ENCODE measurements around the gene RBMS1. TPM values are rescaled to one million over a fixed set of nuclear protein-coding genes. Genes with fewer than 3 reads are reported as not detected.
A peak's percentile ranks its signal among the peaks of the same experiment; 100 is the strongest.

Gene RBMS1
- total and polyA plus RNA-seq, 2 experiments from 2014 or later: 55.5 to 94.8 TPM

DNA sequence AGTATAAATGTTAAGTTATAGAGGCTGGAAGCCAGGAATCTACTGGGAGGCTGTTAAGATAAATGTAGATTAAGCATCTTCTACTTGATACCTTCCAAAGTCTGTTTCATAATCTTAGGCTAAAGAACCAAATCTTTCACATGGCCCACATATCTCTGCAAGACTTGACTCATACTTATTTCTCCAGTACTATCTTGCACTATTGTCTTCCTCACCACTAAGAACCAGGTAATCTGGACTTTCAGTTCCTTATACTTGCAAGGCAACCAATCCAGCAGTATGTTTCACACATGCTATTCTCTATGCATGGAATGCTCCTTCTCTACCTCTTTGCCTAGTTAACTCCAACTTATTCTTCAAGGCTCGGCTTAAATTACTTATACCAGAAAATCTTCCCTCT is 62.2 kb downstream of the RBMS1 start:
- H3K36me3 ChIP-seq (ENCODE audit: insufficient read depth): 0 out of 2 replicates have a peak, but pooled peaks cover 5% of the 10 kb centered on the region
- DNase-seq (ENCODE audit: low spot score) (no peak), ATAC-seq (no peak)
- H3K4me3 ChIP-seq: no peak overlapping the region
- no peak overlapping the region for H3K4me2 ChIP-seq
- Mint-ChIP-seq H3K9me3 (peaks cover 11% of the 10 kb centered on the region), H3K4me3 (no peak overlapping the region), H3K27me3 (ENCODE audit: insufficient read depth, low read depth, poor library complexity) (peaks cover 4% of the 10 kb centered on the region), H3K4me1 (peaks cover 10% of the 10 kb centered on the region; the same call in 2 of the 3 replicates), H3K27ac (no peak overlapping the region), H3K36me3 (ENCODE audit: low read depth) (peaks cover 24% of the 10 kb centered on the region)
- H3F3A ChIP-seq (replicated peaks; ENCODE audit: low read depth): no peaks in the 10 kb centered on the region
- no peaks in the 10 kb centered on the region for H3K9me2 ChIP-seq (ENCODE audit: insufficient read depth)
- H2AFZ ChIP-seq: no peak overlapping the region
- no peaks in the 10 kb centered on the region for H3K27me3 ChIP-seq (ENCODE audit: insufficient read depth)
- peaks cover 9% of the 10 kb centered on the region; the same call in 1 of the 2 replicates for H3K4me1 ChIP-seq (ENCODE audit: insufficient read depth)
- TF ChIP-seq, protein P1, sequence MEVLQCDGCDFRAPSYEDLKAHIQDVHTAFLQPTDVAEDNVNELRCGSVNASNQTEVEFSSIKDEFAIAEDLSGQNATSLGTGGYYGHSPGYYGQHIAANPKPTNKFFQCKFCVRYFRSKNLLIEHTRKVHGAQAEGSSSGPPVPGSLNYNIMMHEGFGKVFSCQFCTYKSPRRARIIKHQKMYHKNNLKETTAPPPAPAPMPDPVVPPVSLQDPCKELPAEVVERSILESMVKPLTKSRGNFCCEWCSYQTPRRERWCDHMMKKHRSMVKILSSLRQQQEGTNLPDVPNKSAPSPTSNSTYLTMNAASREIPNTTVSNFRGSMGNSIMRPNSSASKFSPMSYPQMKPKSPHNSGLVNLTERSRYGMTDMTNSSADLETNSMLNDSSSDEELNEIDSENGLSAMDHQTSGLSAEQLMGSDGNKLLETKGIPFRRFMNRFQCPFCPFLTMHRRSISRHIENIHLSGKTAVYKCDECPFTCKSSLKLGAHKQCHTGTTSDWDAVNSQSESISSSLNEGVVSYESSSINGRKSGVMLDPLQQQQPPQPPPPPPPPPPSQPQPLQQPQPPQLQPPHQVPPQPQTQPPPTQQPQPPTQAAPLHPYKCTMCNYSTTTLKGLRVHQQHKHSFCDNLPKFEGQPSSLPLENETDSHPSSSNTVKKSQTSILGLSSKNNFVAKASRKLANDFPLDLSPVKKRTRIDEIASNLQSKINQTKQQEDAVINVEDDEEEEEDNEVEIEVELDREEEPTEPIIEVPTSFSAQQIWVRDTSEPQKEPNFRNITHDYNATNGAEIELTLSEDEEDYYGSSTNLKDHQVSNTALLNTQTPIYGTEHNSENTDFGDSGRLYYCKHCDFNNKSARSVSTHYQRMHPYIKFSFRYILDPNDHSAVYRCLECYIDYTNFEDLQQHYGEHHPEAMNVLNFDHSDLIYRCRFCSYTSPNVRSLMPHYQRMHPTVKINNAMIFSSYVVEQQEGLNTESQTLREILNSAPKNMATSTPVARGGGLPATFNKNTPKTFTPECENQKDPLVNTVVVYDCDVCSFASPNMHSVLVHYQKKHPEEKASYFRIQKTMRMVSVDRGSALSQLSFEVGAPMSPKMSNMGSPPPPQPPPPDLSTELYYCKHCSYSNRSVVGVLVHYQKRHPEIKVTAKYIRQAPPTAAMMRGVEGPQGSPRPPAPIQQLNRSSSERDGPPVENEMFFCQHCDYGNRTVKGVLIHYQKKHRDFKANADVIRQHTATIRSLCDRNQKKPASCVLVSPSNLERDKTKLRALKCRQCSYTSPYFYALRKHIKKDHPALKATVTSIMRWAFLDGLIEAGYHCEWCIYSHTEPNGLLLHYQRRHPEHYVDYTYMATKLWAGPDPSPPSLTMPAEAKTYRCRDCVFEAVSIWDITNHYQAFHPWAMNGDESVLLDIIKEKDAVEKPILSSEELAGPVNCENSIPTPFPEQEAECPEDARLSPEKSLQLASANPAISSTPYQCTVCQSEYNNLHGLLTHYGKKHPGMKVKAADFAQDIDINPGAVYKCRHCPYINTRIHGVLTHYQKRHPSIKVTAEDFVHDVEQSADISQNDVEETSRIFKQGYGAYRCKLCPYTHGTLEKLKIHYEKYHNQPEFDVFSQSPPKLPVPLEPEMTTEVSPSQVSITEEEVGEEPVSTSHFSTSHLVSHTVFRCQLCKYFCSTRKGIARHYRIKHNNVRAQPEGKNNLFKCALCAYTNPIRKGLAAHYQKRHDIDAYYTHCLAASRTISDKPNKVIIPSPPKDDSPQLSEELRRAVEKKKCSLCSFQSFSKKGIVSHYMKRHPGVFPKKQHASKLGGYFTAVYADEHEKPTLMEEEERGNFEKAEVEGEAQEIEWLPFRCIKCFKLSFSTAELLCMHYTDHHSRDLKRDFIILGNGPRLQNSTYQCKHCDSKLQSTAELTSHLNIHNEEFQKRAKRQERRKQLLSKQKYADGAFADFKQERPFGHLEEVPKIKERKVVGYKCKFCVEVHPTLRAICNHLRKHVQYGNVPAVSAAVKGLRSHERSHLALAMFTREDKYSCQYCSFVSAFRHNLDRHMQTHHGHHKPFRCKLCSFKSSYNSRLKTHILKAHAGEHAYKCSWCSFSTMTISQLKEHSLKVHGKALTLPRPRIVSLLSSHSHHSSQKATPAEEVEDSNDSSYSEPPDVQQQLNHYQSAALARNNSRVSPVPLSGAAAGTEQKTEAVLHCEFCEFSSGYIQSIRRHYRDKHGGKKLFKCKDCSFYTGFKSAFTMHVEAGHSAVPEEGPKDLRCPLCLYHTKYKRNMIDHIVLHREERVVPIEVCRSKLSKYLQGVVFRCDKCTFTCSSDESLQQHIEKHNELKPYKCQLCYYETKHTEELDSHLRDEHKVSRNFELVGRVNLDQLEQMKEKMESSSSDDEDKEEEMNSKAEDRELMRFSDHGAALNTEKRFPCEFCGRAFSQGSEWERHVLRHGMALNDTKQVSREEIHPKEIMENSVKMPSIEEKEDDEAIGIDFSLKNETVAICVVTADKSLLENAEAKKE (CRISPR knock-in tag; IDR thresholded peaks at IDR 0.05): no peak
- no peak for TF ChIP-seq ZNF114 (CRISPR knock-in tag; IDR thresholded peaks at IDR 0.05)
- peaks cover 6% of the 10 kb centered on the region for H4K20me1 ChIP-seq (replicated peaks; ENCODE audit: insufficient read depth)
- peaks cover 41% of the 10 kb centered on the region for H3K79me2 ChIP-seq (replicated peaks; ENCODE audit: insufficient read depth)
- H3K27ac ChIP-seq (ENCODE audit: low read depth): no peak overlapping the region

DNA sequence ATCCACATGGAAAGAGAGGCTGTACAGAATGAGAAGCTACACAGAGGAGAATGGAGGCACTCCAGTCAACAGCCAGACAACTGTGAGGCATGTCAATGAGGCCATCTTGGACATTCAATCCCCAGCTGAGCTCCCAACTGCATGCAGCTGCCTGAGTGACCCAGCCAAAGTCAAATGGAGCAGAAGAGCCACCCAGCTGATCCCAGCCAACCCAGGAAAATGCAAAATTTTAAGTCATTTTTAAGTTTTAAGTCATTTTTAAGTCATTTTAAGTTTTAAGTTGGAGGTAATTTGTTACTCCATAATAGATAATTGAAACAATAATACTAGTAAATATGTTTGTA is 63.6 kb downstream of the RBMS1 start:
- H3K27ac Mint-ChIP-seq: no peak overlapping the region

More for the DNA sequence above, 63.6 kb downstream of the RBMS1 start:
- no peak overlapping the region for H3K4me3 Mint-ChIP-seq
- 0 out of 2 replicates have a peak, but pooled peaks cover 5% of the 10 kb centered on the region for H3K36me3 ChIP-seq (ENCODE audit: insufficient read depth)
- peaks cover 14% of the 10 kb centered on the region; the same call in 2 of the 3 replicates for H3K4me1 Mint-ChIP-seq
- H3K36me3 Mint-ChIP-seq (ENCODE audit: low read depth): peaks cover 24% of the 10 kb centered on the region
- no peak for TF ChIP-seq NANOG (IDR thresholded peaks at IDR 0.05; ENCODE audit: borderline replicate concordance)
- peak; percentile 97 for TF ChIP-seq ZNF331 (CRISPR knock-in tag; IDR thresholded peaks at IDR 0.05; ENCODE audit: low read depth)
- TF ChIP-seq, protein P2, sequence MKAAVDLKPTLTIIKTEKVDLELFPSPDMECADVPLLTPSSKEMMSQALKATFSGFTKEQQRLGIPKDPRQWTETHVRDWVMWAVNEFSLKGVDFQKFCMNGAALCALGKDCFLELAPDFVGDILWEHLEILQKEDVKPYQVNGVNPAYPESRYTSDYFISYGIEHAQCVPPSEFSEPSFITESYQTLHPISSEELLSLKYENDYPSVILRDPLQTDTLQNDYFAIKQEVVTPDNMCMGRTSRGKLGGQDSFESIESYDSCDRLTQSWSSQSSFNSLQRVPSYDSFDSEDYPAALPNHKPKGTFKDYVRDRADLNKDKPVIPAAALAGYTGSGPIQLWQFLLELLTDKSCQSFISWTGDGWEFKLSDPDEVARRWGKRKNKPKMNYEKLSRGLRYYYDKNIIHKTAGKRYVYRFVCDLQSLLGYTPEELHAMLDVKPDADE (IDR thresholded peaks at IDR 0.05): no peak
- H2AFZ ChIP-seq: no peak overlapping the region
- H3K27me3 Mint-ChIP-seq (ENCODE audit: insufficient read depth, low read depth, poor library complexity): peaks cover 4% of the 10 kb centered on the region
- H3F3A ChIP-seq (replicated peaks; ENCODE audit: low read depth): no peaks in the 10 kb centered on the region
- H3K4me2 ChIP-seq: no peak overlapping the region
- H3K27me3 ChIP-seq (ENCODE audit: insufficient read depth): no peaks in the 10 kb centered on the region
- no peak for DNase-seq (ENCODE audit: low spot score)
- H3K27ac ChIP-seq (ENCODE audit: low read depth): no peak overlapping the region
- H4K20me1 ChIP-seq (replicated peaks; ENCODE audit: insufficient read depth): no peaks in the 10 kb centered on the region
- peaks cover 11% of the 10 kb centered on the region for H3K9me3 Mint-ChIP-seq
- ATAC-seq: no peak
- peaks cover 9% of the 10 kb centered on the region; the same call in 1 of the 2 replicates for H3K4me1 ChIP-seq (ENCODE audit: insufficient read depth)
- H3K4me3 ChIP-seq: no peak overlapping the region
- no peaks in the 10 kb centered on the region for H3K9me2 ChIP-seq (ENCODE audit: insufficient read depth)
- peaks cover 30% of the 10 kb centered on the region for H3K79me2 ChIP-seq (replicated peaks; ENCODE audit: insufficient read depth)

All from GM23338 (cell line).